ENCODE results near the gene CTBP1. TPM values are rescaled to one million over a fixed set of nuclear protein-coding genes. Genes with fewer than 3 reads are reported as not detected.

Gene CTBP1
- total RNA-seq, 1 donor from 2014 or later = 169 TPM

- no peaks in the 10 kb centered on the region for H3K9me3 ChIP-seq
- H3K27ac ChIP-seq = no peak overlapping the region
- H3K4me3 ChIP-seq = no peak overlapping the region
- ATAC-seq (no peak), DNase-seq (no peak)
- H3K27me3 ChIP-seq = no peaks in the 10 kb centered on the region
- peak; percentile 9 for TF ChIP-seq CTCF (IDR thresholded peaks at IDR 0.05)
- intact Hi-C loops (cut with DNase I) = no loop called here
- H3K4me1 ChIP-seq = peaks cover 10% of the 10 kb centered on the region
- H3K36me3 ChIP-seq = no peaks in the 10 kb centered on the region
Observed at GRCh38 chr4:1285790-1286553, 37.0 kb upstream of the CTBP1 start.

- DNase-seq (no peak), ATAC-seq (no peak)
- intact Hi-C loops (cut with DNase I) = no loop called here
- no peak overlapping the region for H3K27ac ChIP-seq
- H3K4me3 ChIP-seq = no peak overlapping the region
- no peaks in the 10 kb centered on the region for H3K36me3 ChIP-seq
- H3K9me3 ChIP-seq = no peaks in the 10 kb centered on the region
- no peak for TF ChIP-seq CTCF (IDR thresholded peaks at IDR 0.05)
- H3K27me3 ChIP-seq = no peaks in the 10 kb centered on the region
- H3K4me1 ChIP-seq = peaks cover 4% of the 10 kb centered on the region
Observed at GRCh38 chr4:1285151-1285789, 36.3 kb upstream of the CTBP1 start.

- no peak overlapping the region for H3K27ac ChIP-seq
Observed at GRCh38 chr4:1283711-1284110, 34.8 kb upstream of the CTBP1 start.

GRCh38 chr4:1279253-1279652 is 30.3 kb upstream of the CTBP1 start:
- DNase-seq (no peak), ATAC-seq (no peak)
- H3K27ac ChIP-seq = no peak overlapping the region
- H3K36me3 ChIP-seq = no peaks in the 10 kb centered on the region
- no peak for TF ChIP-seq CTCF (IDR thresholded peaks at IDR 0.05)
- H3K4me1 ChIP-seq = no peaks in the 10 kb centered on the region
- intact Hi-C loops (cut with DNase I) = no loop called here
- H3K9me3 ChIP-seq = no peaks in the 10 kb centered on the region
- H3K27me3 ChIP-seq = no peaks in the 10 kb centered on the region
- no peak overlapping the region for H3K4me3 ChIP-seq

More at GRCh38 chr4:1283711-1284110, 34.8 kb upstream of the CTBP1 start:
- ATAC-seq (no peak), DNase-seq (no peak)
- Histone ChIP-seq H3K36me3 (no peaks in the 10 kb centered on the region), H3K9me3 (no peaks in the 10 kb centered on the region), H3K27me3 (no peaks in the 10 kb centered on the region), H3K4me1 (no peaks in the 10 kb centered on the region), H3K4me3 (no peak overlapping the region)
- intact Hi-C loops (cut with DNase I) = no loop called here
- TF ChIP-seq CTCF (IDR thresholded peaks at IDR 0.05) = no peak

GRCh38 chr4:1277667-1278665 is 29.0 kb upstream of the CTBP1 start:
- Histone ChIP-seq H3K9me3 (no peaks in the 10 kb centered on the region), H3K4me1 (no peaks in the 10 kb centered on the region), H3K27ac (no peak overlapping the region), H3K27me3 (no peaks in the 10 kb centered on the region), H3K4me3 (no peak overlapping the region), H3K36me3 (no peaks in the 10 kb centered on the region)
- ATAC-seq (no peak), DNase-seq (no peak)
- TF ChIP-seq CTCF (IDR thresholded peaks at IDR 0.05) = no peak
- intact Hi-C loops (cut with DNase I) = no loop called here

Measured in upper lobe of right lung (tissue), 1 donor.